HCT116 (cell line): ENCODE measurements around the gene TMEM164. TPM values are rescaled to one million over a fixed set of nuclear protein-coding genes. Genes with fewer than 3 reads are reported as not detected.

ENCODE experiments used
- ATAC-seq: fragments of 200-7000 bp; cut with Tn5 transposase; 2 replicates; pipeline ENCODE4 v1.9.1; 2020; ENCODE audit warnings: mild to moderate bottlenecking, moderate library complexity
- BruUV-seq: library from RNA; stranded (reverse); fragments of 400-500 nt; replicated peaks from 2 replicates; lab custom pipeline; 2021; lab: Mats Ljungman, UMichigan
- CTCF ChIA-PET: fragments of 300-600 bp; sonication (Branson Sonifier 250); formaldehyde crosslinking; loops from one replicate; lab custom pipeline; 2021; ENCODE audit warnings: antibody characterized with exemption; lab: Charles Lee
- POLR2A ChIA-PET: fragments of 300-600, 350-600 bp; sonication (Branson Sonifier 250); formaldehyde crosslinking; loops from one replicate; lab custom pipeline; 2021; ENCODE audit warnings: antibody characterized with exemption; lab: Charles Lee
- RAD21 ChIA-PET, 2 experiments: fragments of 300-600 bp; sonication (Branson Sonifier 250); formaldehyde crosslinking; loops; one replicate each; lab custom pipeline; 2023; ENCODE audit warnings: low total read pairs in 2 of 2; ENCODE audit not compliant: uncharacterized antibody in 2 of 2, unreplicated experiment in 2 of 2, low non-redundant PET in 1 of 2; lab: Charles Lee
- DNase-seq: peaks from one replicate; pipeline ENCODE4 v3.0.0-alpha.2; 2010; ENCODE audit warnings: low read depth, low spot score
- H2AFZ ChIP-seq: fragments of 200-600 bp; shearing (Covaris generic), sonication (generic); 2 replicates; pipeline ENCODE4 v1.6.1; 2017; ENCODE audit warnings: low read depth, mixed run types, mixed read lengths, antibody characterized with exemption, low read length; ENCODE audit not compliant: poor library complexity, severe bottlenecking
- H3K27ac ChIP-seq: 2 replicates; pipeline ENCODE4 v1.5.1; 2012; ENCODE audit warnings: low read depth, low read length
- H3K27me3 ChIP-seq: fragments of 200-600 bp; sonication (generic); 2 replicates; pipeline ENCODE4 v1.6.1; 2016; ENCODE audit warnings: mixed run types, low read length, mixed read lengths; ENCODE audit not compliant: insufficient read depth
- H3K36me3 ChIP-seq, 2 experiments: fragments of 200-500 bp in 1 of 2; fragments of 200-600 bp in 1 of 2; sonication (Bioruptor generic) in 1 of 2; sonication (generic) in 1 of 2; 2 replicates each; pipeline versions ENCODE4 v1.5.1 to v1.6.1; 2014 to 2016; ENCODE audit warnings: low read length in 2 of 2, inconsistent platforms in 1 of 2, mixed read lengths in 1 of 2, mixed run types in 1 of 2; ENCODE audit not compliant: insufficient read depth in 2 of 2, control insufficient read depth in 1 of 2
- H3K4me1 ChIP-seq, 2 experiments: fragments of 200-600 bp in 1 of 2; sonication (generic) in 1 of 2; 2 replicates each; pipeline versions ENCODE4 v1.5.1 to v1.6.1; 2012 to 2017; ENCODE audit warnings: low read length in 2 of 2, inconsistent platforms in 1 of 2, mild to moderate bottlenecking in 1 of 2, mixed read lengths in 1 of 2, mixed run types in 1 of 2, moderate library complexity in 1 of 2; ENCODE audit not compliant: insufficient read depth in 2 of 2, control insufficient read depth in 1 of 2
- H3K4me2 ChIP-seq: fragments of 200-600 bp; sonication (generic); 2 replicates; pipeline ENCODE4 v1.6.1; 2017; ENCODE audit warnings: mixed run types, low read length, mixed read lengths
- H3K4me3 ChIP-seq, 2 experiments: fragments of 200-600 bp in 1 of 2; sonication (generic) in 1 of 2; replicated peaks in 1 of 2; 2 replicates each; pipeline ENCODE4 v1.5.1; 2011 to 2016; ENCODE audit warnings: low read length in 2 of 2, control low read depth in 1 of 2, low read depth in 1 of 2, mild to moderate bottlenecking in 1 of 2, mixed read lengths in 1 of 2, mixed run types in 1 of 2
- H3K79me2 ChIP-seq: fragments of 200-600 bp; sonication (generic); 2 replicates; pipeline ENCODE4 v1.6.1; 2017; ENCODE audit warnings: mild to moderate bottlenecking, mixed run types, low read length, moderate library complexity, mixed read lengths; ENCODE audit not compliant: insufficient read depth
- H3K9ac ChIP-seq: fragments of 200-600 bp; sonication (generic); 2 replicates; pipeline ENCODE4 v1.6.1; 2016; ENCODE audit warnings: low read length, mixed read lengths
- H3K9me2 ChIP-seq: fragments of 200-600 bp; sonication (generic), shearing (Covaris generic); 2 replicates; pipeline ENCODE4 v1.6.1; 2017; ENCODE audit warnings: mixed run types, mild to moderate bottlenecking, moderate library complexity; ENCODE audit not compliant: insufficient read depth
- H3K9me3 ChIP-seq, 2 experiments: fragments of 200-500 bp in 1 of 2; fragments of 200-600 bp in 1 of 2; sonication (Bioruptor generic) in 1 of 2; sonication (generic) in 1 of 2; 2 replicates each; pipeline ENCODE4 v1.6.1; 2014 to 2017; ENCODE audit warnings: low read length in 2 of 2, mixed read lengths in 2 of 2, inconsistent platforms in 1 of 2, low read depth in 1 of 2, mild to moderate bottlenecking in 1 of 2, mixed run types in 1 of 2, moderate library complexity in 1 of 2; ENCODE audit not compliant: control insufficient read depth in 1 of 2, insufficient read depth in 1 of 2
- H4K20me1 ChIP-seq: fragments of 200-600 bp; sonication (generic), shearing (Covaris generic); 2 replicates; pipeline ENCODE4 v1.6.1; 2017; ENCODE audit warnings: mixed run types, mild to moderate bottlenecking, moderate library complexity; ENCODE audit not compliant: insufficient read depth
- CBX3 ChIP-seq: IDR thresholded peaks from 2 replicates; pipeline ENCODE4 v1.6.1; 2012; ENCODE audit warnings: low read depth
- CEBPB ChIP-seq: IDR thresholded peaks from 2 replicates; pipeline ENCODE4 v1.6.1; 2012; ENCODE audit warnings: low read depth
- ELF1 ChIP-seq: IDR thresholded peaks from 2 replicates; pipeline ENCODE4 v1.6.1; 2012; ENCODE audit warnings: low read depth, borderline replicate concordance
- EZH2phosphoT487 ChIP-seq: fragments of 200-600 bp; IDR thresholded peaks from 2 replicates; pipeline ENCODE4 v1.6.1; 2018; ENCODE audit warnings: antibody characterized with exemption, borderline replicate concordance
- FOSL1 ChIP-seq: IDR thresholded peaks from 2 replicates; pipeline ENCODE4 v1.6.1; 2012; ENCODE audit warnings: low read depth
- JUND ChIP-seq: IDR thresholded peaks from 2 replicates; pipeline ENCODE4 v1.6.1; 2012
- POLR2A ChIP-seq: IDR thresholded peaks from 2 replicates; pipeline ENCODE4 v1.7.0; 2011; ENCODE audit warnings: borderline replicate concordance; ENCODE audit not compliant: insufficient read depth, insufficient read length; ENCODE audit errors: extremely low read depth
- RAD21 ChIP-seq: IDR thresholded peaks from 2 replicates; pipeline ENCODE4 v1.6.1; 2012; ENCODE audit warnings: low read depth, mild to moderate bottlenecking
- REST ChIP-seq: IDR thresholded peaks from 2 replicates; pipeline ENCODE4 v1.6.1; 2012; ENCODE audit warnings: low read depth
- SIN3A ChIP-seq: IDR thresholded peaks from 2 replicates; pipeline ENCODE4 v1.6.1; 2012; ENCODE audit warnings: low read depth
- SP1 ChIP-seq: IDR thresholded peaks from 2 replicates; pipeline ENCODE4 v1.6.1; 2012; ENCODE audit warnings: low read depth
- SRF ChIP-seq: IDR thresholded peaks from 2 replicates; pipeline ENCODE4 v1.6.1; 2012; ENCODE audit warnings: low read depth
- ZNF274 ChIP-seq: fragments of 200-500 bp; sonication (Bioruptor generic); IDR thresholded peaks from 2 replicates; pipeline ENCODE4 v1.6.1; 2014; ENCODE audit warnings: mild to moderate bottlenecking, low read depth, low read length, inconsistent platforms
- intact Hi-C: fragments of 100-400 bp; cut with micrococcal nuclease; formaldehyde crosslinking; loops from 2 replicates; pipeline ENCODE4 v1.10.0; 2022
- total RNA-seq: library from RNA; stranded (reverse); gene quantifications from one replicate; pipeline ENCODE4 v1.2.1, GENCODE V29; 2021; ENCODE audit not compliant: unreplicated experiment
- TF ChIP-seq, protein P1 (sequence below): IDR thresholded peaks from 2 replicates; pipeline ENCODE4 v1.6.1; 2011; ENCODE audit warnings: mild to moderate bottlenecking, low read length, moderate library complexity; ENCODE audit not compliant: insufficient replicate concordance; ENCODE audit errors: extremely low read depth
- TF ChIP-seq, protein P2 (sequence below): IDR thresholded peaks from 2 replicates; pipeline ENCODE4 v1.6.1; 2012

TMEM164 gene
- total RNA-seq, 1 experiment from 2014 or later = 18.7 TPM

- ChIA-PET POLR2A (no interaction called here), CTCF (no interaction called here)
Observed at GRCh38 chrX:110211340-110211739, 208.4 kb downstream of the TMEM164 start.

More at GRCh38 chrX:110211340-110211739, 208.4 kb downstream of the TMEM164 start:
- Histone ChIP-seq H3K4me1 (peaks cover 17 to 54% of the 10 kb centered on the region in 2 experiments), H3K36me3 (no peaks in the 10 kb centered on the region), H3K9me3 (no peaks in the 10 kb centered on the region), H3K4me2 (peak overlapping the region; percentile 68), H3K4me3 (no peak overlapping the region), H3K27me3 (no peaks in the 10 kb centered on the region), H3K79me2 (no peaks in the 10 kb centered on the region; the same call in 1 of the 2 replicates), H2AFZ (no peak overlapping the region), H4K20me1 (no peaks in the 10 kb centered on the region), H3K9me2 (no peaks in the 10 kb centered on the region), H3K27ac (no peak overlapping the region), H3K9ac (no peak overlapping the region)
- ATAC-seq = no peak
- BruUV-seq = no TSS peak
- TF ChIP-seq CEBPB = no peak
- TF ChIP-seq REST = no peak
- TF ChIP-seq, protein P1, sequence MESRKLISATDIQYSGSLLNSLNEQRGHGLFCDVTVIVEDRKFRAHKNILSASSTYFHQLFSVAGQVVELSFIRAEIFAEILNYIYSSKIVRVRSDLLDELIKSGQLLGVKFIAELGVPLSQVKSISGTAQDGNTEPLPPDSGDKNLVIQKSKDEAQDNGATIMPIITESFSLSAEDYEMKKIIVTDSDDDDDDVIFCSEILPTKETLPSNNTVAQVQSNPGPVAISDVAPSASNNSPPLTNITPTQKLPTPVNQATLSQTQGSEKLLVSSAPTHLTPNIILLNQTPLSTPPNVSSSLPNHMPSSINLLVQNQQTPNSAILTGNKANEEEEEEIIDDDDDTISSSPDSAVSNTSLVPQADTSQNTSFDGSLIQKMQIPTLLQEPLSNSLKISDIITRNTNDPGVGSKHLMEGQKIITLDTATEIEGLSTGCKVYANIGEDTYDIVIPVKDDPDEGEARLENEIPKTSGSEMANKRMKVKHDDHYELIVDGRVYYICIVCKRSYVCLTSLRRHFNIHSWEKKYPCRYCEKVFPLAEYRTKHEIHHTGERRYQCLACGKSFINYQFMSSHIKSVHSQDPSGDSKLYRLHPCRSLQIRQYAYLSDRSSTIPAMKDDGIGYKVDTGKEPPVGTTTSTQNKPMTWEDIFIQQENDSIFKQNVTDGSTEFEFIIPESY = no peak
- TF ChIP-seq, protein P2, sequence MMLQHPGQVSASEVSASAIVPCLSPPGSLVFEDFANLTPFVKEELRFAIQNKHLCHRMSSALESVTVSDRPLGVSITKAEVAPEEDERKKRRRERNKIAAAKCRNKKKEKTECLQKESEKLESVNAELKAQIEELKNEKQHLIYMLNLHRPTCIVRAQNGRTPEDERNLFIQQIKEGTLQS = no peak
- no peak for TF ChIP-seq ELF1
- TF ChIP-seq RAD21 = no peak
- TF ChIP-seq CBX3 = no peak
- TF ChIP-seq EZH2phosphoT487 = no peak
- no peak for TF ChIP-seq FOSL1
- TF ChIP-seq SP1 = no peak
- no peak for TF ChIP-seq SIN3A
- TF ChIP-seq SRF = no peak
- no peak for TF ChIP-seq JUND
- TF ChIP-seq ZNF274 = no peak
- TF ChIP-seq POLR2A = no peak
- RAD21 ChIA-PET = no interaction called here
- DNase-seq = no peak
- intact Hi-C loops = loop anchor here (10.0 kb wide), 1 partner anchor 103 kb away; the partner anchor contains the start of gene AMMECR1
